ENCODE measurements around the gene OVAAL.

DNA sequence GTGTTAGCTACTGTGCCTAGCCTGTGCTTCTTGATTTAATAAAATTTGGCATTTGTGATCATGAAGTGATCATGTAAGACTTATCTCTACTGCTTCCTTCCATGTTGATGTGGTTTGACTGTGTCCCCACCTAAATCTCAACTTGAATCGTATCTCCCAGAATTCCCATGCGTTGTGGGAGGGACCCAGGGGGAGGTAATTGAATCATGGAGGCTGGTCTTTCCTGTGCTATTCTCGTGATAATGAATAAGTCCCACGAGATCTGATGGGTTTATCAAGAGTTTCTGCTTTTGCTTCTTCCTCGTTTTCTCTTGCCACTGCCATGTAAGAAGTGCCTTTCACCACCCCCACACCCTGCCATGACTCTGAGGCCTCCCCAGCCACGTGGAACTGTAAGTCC lies at the start of gene OVAAL:
- TF ChIP-seq, protein P1, sequence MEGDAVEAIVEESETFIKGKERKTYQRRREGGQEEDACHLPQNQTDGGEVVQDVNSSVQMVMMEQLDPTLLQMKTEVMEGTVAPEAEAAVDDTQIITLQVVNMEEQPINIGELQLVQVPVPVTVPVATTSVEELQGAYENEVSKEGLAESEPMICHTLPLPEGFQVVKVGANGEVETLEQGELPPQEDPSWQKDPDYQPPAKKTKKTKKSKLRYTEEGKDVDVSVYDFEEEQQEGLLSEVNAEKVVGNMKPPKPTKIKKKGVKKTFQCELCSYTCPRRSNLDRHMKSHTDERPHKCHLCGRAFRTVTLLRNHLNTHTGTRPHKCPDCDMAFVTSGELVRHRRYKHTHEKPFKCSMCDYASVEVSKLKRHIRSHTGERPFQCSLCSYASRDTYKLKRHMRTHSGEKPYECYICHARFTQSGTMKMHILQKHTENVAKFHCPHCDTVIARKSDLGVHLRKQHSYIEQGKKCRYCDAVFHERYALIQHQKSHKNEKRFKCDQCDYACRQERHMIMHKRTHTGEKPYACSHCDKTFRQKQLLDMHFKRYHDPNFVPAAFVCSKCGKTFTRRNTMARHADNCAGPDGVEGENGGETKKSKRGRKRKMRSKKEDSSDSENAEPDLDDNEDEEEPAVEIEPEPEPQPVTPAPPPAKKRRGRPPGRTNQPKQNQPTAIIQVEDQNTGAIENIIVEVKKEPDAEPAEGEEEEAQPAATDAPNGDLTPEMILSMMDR (conservative IDR thresholded peaks at IDR 0.05 in 1 of 2, IDR thresholded peaks at IDR 0.05 in 1 of 2; ENCODE audit: low read depth in 1 of 2, low read length in 2 of 2) = no peak
- TF ChIP-seq EZH2 (IDR thresholded peaks at IDR 0.05; ENCODE audit: low read length, missing control alignments) = no peak

All from fibroblast of lung (primary cell).